Right atrium auricular region (tissue), 2 donors: ENCODE data around the gene DTHD1. TPM values are rescaled to one million over a fixed set of nuclear protein-coding genes. Genes with fewer than 3 reads are reported as not detected.

Experiments
- DNase-seq: peaks from one replicate; pipeline ENCODE4 v3.0.0-alpha.2; 2019; ENCODE audit warnings: low spot score
- H3K27ac ChIP-seq, 2 donors: fragments of 200-600 bp; sonication (generic); 1 replicate in 1 of 2; 2 replicates in 1 of 2; pipeline ENCODE4 v1.5.1; 2016 to 2019
- H3K27me3 ChIP-seq, 2 donors: fragments of 200-600 bp; sonication (generic); one replicate each; pipeline versions ENCODE4 v1.5.1 to v1.6.0; 2017 to 2019
- H3K36me3 ChIP-seq: fragments of 200-600 bp; sonication (generic); one replicate; pipeline ENCODE4 v1.5.1; 2016
- H3K4me1 ChIP-seq, 2 donors: fragments of 200-600 bp; sonication (generic); one replicate each; pipeline versions ENCODE4 v1.5.1 to v1.6.0; 2017 to 2019
- H3K4me3 ChIP-seq, 2 donors: fragments of 200-600 bp; sonication (generic); 1 replicate in 1 of 2; 2 replicates in 1 of 2; pipeline ENCODE4 v1.5.1; 2017 to 2019; ENCODE audit warnings: mild to moderate bottlenecking in 1 of 2, moderate library complexity in 1 of 2
- H3K9me3 ChIP-seq, 2 donors: fragments of 200-600 bp; sonication (generic); one replicate each; pipeline ENCODE4 v1.5.1; 2019
- total RNA-seq, 2 donors: library from RNA; depleted of rRNA; stranded (reverse); fragments of >200 nt; gene quantifications; one replicate each; pipeline ENCODE4 v1.1.0, GENCODE V29; 2016
- TF ChIP-seq, protein P1 (sequence below), 2 donors: fragments of 200-600 bp; sonication (generic); IDR thresholded peaks; one replicate each; pipeline ENCODE4 v1.5.1; 2019; ENCODE audit warnings: antibody characterized with exemption in 2 of 2

DTHD1 gene
- total RNA-seq, 2 donors from 2014 or later = 0.16 TPM; not detected in 1

DNA sequence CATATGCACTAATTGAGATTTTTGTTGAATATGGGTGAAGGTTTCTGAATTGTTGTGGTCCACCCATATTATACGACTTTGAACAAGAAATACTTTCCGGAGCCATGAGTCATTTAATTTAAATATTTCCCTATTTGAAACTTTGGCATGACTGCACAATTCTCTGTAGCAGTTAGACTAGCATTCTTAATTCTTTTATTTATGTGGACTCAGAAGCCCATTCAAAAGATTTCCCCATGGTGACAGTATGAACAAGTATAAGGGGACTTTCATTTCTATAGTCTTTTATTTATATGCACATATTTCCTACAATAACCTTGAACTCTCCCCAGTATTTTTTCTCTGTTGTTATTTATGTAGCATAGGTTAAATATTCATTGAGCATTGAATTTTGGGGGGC, 72.6 kb downstream of the DTHD1 start:
- DNase-seq = no peak

DNA sequence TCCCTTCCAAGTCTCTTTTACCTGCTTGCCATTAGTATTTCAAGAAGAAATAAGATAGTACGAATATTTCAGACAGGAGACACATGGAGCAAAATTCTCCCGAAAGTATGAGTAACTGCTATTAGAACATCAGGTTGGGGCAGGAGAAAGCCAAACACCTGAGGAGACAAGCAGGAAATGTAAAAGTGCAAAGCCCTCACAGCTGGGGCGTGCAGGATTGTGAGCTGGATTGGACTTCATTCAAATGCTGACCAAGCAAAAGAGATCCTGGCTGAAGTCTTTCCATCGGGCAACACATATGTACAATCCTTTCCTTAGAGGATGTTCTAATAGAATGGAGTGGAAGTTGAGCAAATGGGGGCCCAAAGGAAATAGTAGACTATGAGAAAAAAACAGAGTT, 76.8 kb downstream of the DTHD1 start:
- no peaks in the 10 kb centered on the region for H3K4me1 ChIP-seq
- TF ChIP-seq, protein P1, sequence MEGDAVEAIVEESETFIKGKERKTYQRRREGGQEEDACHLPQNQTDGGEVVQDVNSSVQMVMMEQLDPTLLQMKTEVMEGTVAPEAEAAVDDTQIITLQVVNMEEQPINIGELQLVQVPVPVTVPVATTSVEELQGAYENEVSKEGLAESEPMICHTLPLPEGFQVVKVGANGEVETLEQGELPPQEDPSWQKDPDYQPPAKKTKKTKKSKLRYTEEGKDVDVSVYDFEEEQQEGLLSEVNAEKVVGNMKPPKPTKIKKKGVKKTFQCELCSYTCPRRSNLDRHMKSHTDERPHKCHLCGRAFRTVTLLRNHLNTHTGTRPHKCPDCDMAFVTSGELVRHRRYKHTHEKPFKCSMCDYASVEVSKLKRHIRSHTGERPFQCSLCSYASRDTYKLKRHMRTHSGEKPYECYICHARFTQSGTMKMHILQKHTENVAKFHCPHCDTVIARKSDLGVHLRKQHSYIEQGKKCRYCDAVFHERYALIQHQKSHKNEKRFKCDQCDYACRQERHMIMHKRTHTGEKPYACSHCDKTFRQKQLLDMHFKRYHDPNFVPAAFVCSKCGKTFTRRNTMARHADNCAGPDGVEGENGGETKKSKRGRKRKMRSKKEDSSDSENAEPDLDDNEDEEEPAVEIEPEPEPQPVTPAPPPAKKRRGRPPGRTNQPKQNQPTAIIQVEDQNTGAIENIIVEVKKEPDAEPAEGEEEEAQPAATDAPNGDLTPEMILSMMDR (IDR thresholded peaks at IDR 0.05) = no peak
- H3K27ac ChIP-seq = no peak overlapping the region

More for the DNA sequence above, 72.6 kb downstream of the DTHD1 start:
- Histone ChIP-seq H3K27ac (no peak overlapping the region), H3K9me3 (no peaks in the 10 kb centered on the region), H3K4me3 (no peak overlapping the region), H3K27me3 (no peaks in the 10 kb centered on the region), H3K4me1 (no peaks in the 10 kb centered on the region), H3K36me3 (no peaks in the 10 kb centered on the region)
- TF ChIP-seq, protein P1 (IDR thresholded peaks at IDR 0.05) = no peak

DNA sequence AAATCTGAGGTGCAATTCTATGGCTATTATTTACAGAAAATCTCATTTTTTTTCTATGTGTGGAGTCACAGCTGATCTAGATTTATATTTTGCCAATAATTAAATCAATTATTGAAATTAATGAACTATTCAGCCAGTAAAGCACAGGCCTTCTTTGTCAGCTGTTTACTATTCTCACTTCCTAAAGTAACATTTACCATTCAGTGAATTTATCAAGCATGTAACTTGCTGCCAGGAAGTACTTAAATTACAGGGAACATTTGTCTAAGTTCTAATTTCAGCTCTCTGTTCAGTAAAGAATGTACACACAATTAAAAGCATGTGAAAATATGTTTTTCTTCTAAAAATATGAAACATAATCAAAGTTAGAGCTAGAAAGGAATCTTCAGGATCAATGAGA, 79.3 kb downstream of the DTHD1 start:
- Histone ChIP-seq H3K9me3 (no peaks in the 10 kb centered on the region), H3K4me1 (no peaks in the 10 kb centered on the region), H3K4me3 (no peak overlapping the region), H3K27me3 (no peaks in the 10 kb centered on the region), H3K36me3 (no peaks in the 10 kb centered on the region), H3K27ac (no peak overlapping the region)
- no peak for DNase-seq
- TF ChIP-seq, protein P1 (IDR thresholded peaks at IDR 0.05) = no peak

More for the DNA sequence above, 76.8 kb downstream of the DTHD1 start:
- H3K36me3 ChIP-seq = no peaks in the 10 kb centered on the region
- H3K4me3 ChIP-seq = no peak overlapping the region
- DNase-seq = no peak
- H3K9me3 ChIP-seq = no peaks in the 10 kb centered on the region
- no peaks in the 10 kb centered on the region for H3K27me3 ChIP-seq

DNA sequence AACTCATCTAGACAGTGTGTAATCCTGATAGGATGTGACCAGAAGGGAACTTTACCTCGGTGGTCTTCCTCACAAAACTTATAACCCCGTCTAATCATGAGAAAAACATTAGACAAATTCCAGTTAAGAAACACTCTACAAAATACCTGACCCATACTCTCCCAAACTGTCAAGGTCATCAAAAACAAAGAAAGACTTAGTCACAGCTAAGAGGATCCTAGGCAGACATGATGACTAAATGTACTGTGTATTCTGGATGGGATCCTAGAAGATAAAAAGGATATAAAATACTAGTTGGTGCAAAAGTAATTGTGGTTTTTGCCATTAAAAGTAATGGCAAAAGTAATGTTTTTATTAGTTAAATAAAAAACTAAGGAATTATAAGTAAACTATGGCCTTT, 81.6 kb downstream of the DTHD1 start:
- H3K4me3 ChIP-seq = no peak overlapping the region
- no peak for DNase-seq
- H3K9me3 ChIP-seq = no peaks in the 10 kb centered on the region
- H3K27me3 ChIP-seq = no peaks in the 10 kb centered on the region
- TF ChIP-seq, protein P1 (IDR thresholded peaks at IDR 0.05) = no peak
- no peak overlapping the region for H3K27ac ChIP-seq
- no peaks in the 10 kb centered on the region for H3K4me1 ChIP-seq
- H3K36me3 ChIP-seq = no peaks in the 10 kb centered on the region

DNA sequence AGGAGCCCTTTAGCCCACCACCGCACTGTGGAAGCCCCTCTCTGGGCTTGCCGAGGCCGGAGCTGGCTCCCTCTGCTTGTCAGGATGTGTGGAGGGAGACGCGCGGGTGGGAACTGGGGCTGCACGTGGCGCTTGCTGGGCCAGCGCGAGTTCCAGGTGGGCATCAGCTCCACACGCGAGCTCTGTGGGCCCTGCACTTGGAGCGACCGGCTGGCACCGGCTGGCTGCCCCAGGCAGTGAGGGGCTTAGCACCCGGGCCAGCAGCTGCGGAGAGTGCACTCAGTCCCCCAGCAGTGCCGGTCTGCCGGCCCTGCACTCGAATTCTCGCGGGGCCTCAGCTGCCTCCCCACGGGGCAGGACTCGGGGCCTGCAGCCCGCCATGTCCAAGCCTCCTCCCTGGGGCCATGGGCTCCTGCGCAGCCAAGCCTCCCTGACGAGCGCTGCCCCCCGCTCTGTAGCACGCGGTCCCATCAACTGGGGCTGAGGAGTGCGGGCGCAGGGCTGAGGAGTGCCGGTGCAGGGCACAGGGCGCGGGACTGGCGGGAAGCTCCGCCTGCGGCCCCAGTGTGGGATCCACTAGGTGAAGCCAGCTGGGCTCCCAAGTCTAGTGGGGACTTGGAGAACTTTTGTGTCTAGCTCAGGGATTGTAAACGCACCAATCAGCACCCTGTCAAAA, 93.6 kb downstream of the DTHD1 start:
- TF ChIP-seq, protein P1 (IDR thresholded peaks at IDR 0.05) = no peak
- Histone ChIP-seq H3K27ac (no peak overlapping the region), H3K4me3 (no peak overlapping the region), H3K9me3 (peaks cover 6 to 34% of the 10 kb centered on the region in 2 donors), H3K4me1 (no peaks in the 10 kb centered on the region), H3K36me3 (no peaks in the 10 kb centered on the region), H3K27me3 (no peaks in the 10 kb centered on the region)
- no peak for DNase-seq
